Retina (tissue), 1 donor: ENCODE measurements around the gene LY6G5C.
A peak's percentile ranks its signal among the peaks of the same experiment; 100 is the strongest.

Experiments
- DNase-seq: peaks from one replicate; pipeline ENCODE4 v3.0.0-alpha.2; 2016

Gene LY6G5C

DNA sequence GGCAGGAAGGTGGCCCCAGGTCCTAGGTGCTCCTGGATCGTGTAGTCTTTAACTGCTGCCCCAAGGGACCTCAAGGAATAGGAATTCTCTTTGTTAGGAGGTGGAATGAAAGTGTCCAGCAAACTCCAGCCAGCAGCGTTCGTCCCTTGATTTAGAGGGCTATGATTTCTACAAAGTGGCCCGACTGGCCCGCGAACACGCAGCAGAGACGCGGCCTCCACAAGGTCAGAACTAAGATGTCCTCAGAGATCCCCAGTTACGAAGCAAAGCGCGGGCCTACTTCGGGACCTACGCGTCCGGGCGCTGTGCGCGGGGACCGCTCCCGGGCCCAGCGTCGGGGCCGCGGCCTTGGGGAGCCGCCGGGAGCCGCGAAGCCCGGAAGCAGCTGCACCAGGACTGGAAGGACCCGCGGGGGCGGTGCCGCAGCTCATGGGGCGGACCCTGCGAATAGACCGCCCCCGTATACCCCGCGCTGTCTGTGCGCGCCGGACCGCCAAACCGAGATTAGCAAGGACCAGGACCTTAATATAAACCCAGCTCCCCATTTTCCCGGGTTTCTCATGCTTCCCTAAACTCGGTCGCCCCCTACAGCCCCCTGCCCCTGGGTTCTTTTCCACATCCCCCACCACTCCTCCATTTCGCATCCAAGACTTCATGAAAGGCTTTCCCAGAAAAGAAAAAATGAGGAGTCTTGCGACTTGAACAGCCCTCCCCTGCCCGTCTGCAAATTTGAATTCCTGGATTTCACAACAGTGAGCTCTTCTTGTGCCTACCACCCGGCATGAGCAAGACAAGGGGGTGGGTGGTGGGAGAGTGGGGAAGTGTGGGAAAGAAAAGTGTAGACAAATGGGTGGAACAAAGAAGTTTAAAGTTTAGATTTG is 20.2 kb downstream of the LY6G5C start, which contains the start of gene C6orf47:
Gene C6orf47, minus strand, starts transcription at position 398 of the 881 bp plus-strand sequence. CDS start 831 bp downstream, outside the sequence.
- peak; percentile 87 for DNase-seq

DNA sequence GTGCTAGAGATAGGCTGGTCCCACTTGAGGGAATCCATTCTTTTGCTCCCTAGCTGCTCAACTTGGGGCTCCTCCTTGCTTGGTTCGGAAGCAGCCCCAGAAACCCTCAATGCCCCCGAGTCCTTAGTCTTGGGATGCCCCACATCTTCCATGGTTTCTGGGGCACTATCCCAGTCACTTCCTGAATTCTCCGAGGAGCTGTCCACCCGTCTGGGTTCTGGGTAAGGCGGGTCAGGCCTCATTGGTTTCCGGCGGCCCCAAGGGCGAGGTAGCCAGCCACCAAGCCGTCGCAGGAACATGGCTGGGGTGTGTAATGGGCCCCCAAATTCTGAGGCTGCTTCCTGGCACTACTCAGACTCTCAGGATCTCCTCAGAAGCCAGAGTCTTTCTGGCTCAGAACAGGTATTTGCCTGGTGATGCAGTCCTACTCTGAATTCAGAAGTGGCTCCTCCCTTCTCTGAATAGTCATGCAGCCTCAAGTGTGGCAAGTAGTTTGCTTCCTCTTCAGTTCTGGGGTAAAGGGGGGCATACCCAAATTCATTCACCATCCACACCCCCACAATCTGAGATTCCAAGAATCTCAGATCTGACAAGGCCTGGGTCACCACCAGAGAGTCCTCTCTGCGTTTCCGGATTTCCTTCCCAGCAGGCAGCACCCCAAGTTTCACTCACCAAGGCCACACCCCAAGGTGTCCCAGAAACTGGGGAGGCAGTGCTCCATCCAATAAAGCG is 21.1 kb downstream of the LY6G5C start:
- DNase-seq = no peak

DNA sequence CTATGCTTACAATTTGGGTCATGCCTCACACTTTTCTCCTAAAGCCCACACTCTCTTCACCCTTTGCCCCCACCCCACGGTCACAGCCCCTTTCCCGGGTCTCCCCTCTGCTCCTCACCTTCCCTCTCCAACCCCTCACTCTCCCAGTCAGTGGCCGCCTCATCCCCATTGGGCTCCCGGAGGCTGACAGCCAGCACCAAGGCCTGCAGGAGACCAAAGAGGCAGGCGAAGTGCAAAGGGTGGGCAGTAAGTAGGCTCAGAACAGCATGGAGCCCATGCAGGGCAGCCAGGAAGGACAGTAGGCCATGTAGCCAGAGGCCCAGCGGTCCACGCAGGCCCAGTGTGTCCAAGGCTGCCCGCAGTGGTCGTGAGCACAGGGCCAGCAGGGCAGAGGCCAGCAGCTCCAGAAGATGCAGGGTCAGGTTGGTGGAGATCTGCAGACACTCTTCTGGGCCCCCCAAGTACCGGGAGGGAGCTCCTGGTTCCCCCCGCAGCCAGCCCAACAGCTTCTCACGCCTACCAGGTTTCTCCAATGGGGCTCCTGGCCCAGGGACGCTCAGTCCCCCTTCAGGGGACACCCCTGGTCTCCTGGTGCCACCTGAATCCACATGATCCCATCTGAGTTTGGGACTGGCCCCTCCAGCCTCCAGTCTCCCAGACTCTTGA is 21.8 kb downstream of the LY6G5C start:
- DNase-seq = no peak

DNA sequence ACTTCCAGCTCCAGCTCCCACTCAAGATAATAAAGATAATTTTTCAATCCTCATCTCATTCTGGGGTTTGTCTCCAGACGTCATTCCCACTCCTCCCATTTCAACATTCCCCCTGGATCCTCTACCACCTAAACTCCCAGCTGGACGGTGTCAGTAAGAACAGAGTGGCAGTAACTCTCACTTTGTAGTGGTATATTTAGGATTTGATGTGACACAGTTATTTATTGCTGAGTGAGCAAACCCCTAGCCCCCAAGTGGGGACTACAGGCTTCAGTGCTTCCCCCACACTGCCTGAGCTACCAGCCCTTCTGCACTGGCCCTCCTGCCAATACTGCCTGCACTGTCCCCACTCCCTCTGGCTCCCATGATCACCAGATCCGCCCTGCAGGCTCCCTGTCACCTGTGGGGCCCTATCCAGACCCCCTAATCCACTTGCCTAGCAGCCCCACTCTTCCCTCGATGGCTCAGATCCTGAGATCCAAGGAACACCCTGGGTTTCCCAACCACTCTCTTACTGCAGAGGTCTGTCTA is 22.6 kb downstream of the LY6G5C start:
- no peak for DNase-seq

DNA sequence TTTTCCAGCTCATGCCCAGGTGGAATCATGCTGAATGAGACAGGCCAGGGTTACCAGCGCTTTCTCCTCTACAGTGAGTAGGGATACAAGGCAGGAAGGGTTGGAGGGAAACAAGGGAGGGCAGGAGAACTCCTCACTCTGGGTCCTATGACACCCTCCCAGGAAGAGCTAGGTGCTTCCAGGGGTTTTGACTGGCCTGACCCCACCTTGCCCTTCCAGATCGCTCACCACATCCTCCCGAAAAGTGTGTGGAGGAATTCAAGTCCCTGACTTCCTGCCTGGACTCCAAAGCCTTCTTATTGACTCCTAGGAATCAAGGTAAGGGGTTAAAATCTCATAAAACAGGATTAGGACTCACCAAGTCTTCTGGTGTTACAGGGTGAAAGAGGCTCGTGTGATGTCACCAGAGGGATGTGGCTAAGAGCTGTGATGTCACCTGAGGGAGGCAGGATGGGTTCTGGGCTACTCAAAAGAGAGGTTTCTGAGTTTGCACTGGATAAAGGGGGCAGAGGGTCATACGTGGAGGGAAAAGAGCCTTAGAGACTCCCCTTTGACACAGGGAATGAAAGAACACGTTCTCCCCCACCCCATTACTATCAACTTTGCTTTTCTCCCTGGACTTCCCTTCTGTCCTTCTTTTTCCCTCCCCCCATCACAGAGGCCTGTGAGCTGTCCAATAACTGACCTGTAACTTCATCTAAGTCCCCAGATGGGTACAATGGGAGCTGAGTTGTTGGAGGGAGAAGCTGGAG is 23.3 kb downstream of the LY6G5C start:
- DNase-seq = no peak

DNA sequence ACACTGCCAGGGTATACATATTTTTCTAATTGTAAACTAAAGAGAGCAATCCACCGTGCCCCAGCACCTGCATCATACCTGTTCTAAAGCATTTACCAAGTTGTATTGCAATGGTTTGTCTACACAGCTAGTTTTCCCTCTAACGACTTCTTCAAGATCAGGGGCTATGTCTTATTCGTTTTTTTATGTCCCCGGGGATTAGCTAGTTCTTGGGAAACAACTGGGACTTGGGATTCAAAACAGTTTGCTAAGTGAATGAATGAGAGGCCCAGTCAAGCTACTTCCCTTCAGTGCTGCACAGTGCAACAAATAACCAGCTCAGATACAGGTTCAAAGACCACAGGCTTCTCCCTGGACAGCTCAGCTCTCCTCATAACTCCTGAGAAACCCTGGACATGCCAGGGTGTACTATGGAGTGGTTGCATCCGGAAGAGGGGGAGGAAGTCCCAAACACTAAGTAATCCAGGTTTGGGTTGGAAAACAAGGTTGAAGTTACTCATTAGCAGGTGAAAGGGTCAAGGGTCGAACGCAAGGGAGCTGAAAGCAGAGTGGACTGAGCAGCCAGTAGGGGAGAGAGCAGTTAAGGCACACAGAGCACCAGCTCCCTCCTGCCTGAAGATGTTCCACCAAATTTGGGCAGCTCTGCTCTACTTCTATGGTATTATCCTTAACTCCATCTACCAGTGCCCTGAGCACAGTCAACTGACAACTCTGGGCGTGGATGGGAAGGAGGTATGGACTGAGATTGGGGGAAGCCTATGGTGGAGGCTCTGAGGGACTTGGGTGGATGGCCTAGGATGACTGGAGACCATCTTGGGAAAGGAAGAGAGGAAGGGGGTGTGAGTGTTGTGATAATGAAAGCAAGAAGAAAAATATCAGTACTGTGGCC is 25.3 kb downstream of the LY6G5C start, which contains the start of gene APOM:
Gene APOM, plus strand, starts transcription at position 546 of the 889 bp plus-strand sequence. Its CDS starts 73 bp downstream, at position 619.
- DNase-seq = no peak

DNA sequence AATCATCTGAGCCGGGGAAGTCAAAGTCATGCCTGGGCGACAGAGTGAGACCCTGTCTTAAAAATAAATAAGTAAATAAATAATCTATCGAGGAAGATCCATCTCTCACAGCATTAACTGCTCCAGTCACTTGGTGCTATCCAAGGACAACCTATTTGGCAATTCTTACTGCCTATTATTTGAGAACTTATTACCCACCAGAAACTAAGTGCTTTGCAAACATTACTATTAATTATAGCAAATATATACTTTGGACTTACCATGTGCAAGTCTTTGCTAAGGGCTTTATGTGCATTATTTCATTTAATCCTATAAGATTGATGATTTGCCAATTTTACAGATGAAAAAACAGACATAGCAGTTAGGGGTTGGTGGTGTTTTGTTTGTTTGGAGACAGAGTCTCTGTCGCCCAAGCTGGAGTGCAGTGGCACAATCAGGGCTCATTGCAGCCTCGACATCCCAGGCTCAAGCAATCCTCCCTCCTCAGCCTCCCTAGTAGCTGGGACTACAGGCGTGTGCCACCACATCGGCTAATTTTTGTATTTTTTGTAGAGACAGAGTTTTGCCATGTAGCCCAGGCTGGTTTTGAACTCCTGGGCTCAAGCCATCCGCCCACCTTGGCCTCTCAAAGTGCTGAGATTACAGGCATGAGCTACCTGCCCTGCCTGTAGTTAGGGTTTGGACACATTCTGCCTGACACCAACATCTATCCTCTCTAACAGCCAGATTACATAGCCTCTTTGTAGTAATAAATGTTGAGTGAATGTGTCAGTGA is 26.1 kb downstream of the LY6G5C start:
- DNase-seq = no peak

DNA sequence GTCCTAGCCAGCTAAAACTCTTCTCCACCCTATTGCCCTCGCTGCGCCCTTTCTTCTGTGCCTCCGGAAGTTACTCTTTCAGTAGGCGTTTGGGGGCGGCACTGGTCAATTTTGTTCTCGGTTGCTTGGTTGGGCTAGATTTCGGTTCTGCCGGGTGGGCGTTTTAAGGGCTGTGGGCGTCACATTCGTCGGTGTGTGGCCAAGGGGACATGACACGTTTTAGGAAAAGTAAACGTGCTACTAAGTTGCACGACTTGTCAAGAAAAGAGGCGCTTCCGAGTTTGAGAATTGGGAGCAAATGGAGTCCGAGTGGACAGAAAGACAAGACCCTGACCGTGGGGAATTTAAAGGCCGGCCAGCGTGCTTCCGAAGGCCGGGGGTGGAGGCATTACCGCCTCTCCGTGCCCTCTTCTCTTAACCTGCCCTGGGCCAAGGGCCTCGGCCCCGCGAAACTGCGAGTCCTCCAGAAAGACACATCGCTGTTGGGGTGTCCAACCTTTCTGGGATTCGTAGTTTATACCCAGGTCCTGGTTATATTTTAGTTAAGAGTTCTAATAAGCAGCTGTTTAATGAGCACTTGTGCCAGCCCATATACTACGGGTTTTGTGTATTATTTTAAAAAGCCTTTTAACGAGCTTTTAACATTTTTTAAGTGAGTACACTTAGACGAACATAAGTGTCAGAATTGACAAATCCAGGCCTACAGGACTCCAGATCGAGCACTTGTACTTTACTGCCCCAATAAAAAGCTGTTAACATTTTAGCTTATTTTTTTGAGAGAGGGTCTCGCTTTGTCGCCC is 27.7 kb downstream of the LY6G5C start:
- DNase-seq = peak; percentile 100

- DNase-seq = no peak
Observed at GRCh38 chr6:31651602-31652191, 29.2 kb downstream of the LY6G5C start.

- DNase-seq = no peak
Observed at GRCh38 chr6:31645325-31645724, 35.5 kb downstream of the LY6G5C start.

DNA sequence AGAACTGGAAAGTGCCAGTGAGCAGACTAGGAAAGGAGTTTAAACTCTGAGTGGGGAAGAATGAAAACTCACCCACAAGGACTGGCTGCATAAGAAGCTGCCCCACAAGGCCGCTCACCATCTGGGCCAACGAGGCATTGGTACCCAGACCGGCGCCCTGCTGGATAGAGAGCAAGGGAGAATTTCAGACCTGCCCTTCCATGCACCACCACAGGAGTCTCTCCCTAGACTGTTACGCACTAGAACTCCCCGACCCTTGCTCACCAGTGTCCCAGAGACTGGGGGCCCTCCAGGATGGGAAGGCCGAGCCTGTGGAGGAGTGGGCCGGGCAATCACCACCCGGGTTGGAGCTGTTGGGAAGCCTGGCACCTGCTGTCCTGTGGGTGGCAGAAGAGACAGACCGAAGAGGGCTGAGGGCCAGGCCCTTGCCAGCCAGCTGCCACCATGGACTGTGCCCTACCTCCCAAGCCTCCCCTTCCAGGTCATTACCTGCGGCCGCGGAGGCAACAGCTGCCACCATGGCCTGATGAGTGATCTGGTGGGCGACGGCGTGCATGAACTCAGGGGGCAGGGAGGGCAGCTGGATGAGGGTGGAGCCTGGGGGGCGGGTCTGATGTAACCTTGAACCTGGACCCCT is 36.9 kb downstream of the LY6G5C start:
- no peak for DNase-seq

DNA sequence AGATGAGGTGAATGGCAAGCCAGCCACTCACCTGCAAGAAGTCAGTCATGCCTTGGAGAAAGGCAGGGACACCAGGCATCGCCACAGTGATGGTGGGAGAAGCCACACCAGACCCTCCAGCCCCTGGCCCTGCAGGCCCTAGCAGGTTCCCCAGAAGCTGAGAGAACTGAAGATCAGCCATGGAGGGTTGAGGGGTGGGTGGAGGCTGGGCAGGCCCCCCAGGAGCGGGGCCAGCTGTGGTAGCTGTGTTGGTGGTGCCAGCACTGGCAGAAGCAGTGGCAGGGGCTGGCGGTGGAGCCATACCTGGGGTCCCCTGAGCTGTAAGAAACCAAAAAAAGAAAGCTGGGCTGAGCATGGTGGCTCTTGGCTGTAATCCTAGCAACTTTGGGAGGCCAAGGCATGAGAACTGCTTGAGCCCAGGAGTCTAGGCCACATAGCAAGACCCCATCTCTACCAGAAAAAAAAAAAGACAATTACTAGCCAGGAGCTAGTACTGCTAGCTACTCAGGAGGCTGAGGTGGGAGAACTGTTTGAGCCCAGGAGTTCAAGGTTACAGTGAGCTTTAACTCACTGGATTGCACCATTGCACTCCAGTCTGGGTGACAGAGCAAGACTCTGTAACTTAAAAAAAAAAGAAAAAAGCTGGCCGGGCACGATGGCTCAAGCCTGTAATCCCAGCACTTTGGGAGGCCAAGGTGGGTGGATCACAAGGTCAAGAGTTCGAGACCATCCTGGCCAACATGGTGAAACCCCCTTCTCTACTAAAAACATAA is 37.9 kb downstream of the LY6G5C start:
- no peak for DNase-seq

GRCh38 chr6:31641370-31641769 is 39.5 kb downstream of the LY6G5C start:
- DNase-seq = no peak

DNA sequence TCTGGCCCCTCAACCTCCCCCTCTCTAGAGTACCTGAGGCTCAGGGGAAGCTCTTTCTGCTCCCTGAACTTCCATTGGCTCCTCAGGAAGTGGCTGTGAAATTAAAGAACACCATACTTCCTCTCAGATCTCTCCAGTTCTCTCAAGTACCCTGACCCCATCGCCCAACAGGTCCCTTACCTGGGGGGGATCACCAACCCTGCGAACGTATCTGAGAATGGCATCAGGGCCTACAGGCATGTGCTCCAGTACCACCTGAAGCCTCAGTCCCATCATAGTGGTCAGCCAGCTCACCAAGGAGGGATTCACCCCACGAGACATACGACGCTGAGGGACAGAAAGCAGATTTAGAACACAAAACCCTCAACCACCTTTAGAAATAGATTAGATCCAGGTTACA is 40.3 kb downstream of the LY6G5C start:
- DNase-seq = no peak

DNA sequence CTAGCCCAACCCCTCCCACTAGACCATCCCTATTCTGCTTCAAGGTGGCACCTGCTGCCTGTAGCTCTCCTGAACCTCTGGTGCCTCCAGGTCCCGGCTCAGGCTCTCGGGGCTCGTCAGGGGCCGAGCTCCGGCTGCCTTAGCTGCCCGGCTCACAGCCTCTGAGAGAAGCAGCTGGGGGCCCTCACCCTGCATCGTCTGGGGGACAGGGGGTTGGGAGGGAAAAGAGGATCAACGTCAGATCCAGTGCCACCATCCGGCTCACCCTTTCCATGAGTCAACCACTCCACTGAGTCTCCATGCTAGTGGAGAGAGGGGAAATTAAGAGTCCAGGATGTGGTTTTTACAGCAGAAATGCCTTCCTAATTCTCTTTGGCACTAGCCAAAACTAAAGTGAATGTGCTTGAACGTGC is 41.4 kb downstream of the LY6G5C start:
- no peak for DNase-seq

- DNase-seq = no peak
Observed at GRCh38 chr6:31639043-31639442, 41.8 kb downstream of the LY6G5C start.

- no peak for DNase-seq
Observed at GRCh38 chr6:31636698-31637596, 43.9 kb downstream of the LY6G5C start.
